Hepatocyte (in vitro differentiated cells): ENCODE results near the gene EFR3B. TPM values are rescaled to one million over a fixed set of nuclear protein-coding genes. Genes with fewer than 3 reads are reported as not detected.

Experiments
- DNase-seq: peaks from one replicate; pipeline ENCODE4 v3.0.0-alpha.2; 2016; ENCODE audit warnings: low spot score
- H2AFZ ChIP-seq: fragments of 200-600 bp; sonication (generic); 2 replicates; pipeline ENCODE4 v1.6.0; 2016; ENCODE audit warnings: antibody characterized with exemption, mild to moderate bottlenecking
- H3K27ac ChIP-seq: fragments of 200-600 bp; sonication (generic); 2 replicates; pipeline ENCODE4 v1.5.1; 2016; ENCODE audit warnings: mild to moderate bottlenecking
- H3K27me3 ChIP-seq: fragments of 200-600 bp; sonication (generic); 2 replicates; pipeline ENCODE4 v1.6.1; 2016
- H3K36me3 ChIP-seq: fragments of 200-600 bp; sonication (generic); replicated peaks from 2 replicates; pipeline ENCODE4 v1.5.1; 2016; ENCODE audit warnings: low read depth; ENCODE audit not compliant: insufficient read depth
- H3K4me1 ChIP-seq: fragments of 200-600 bp; sonication (generic); 2 replicates; pipeline ENCODE4 v1.5.1; 2016; ENCODE audit warnings: mild to moderate bottlenecking, moderate library complexity; ENCODE audit not compliant: insufficient read depth
- H3K4me2 ChIP-seq: fragments of 200-600 bp; sonication (generic); 2 replicates; pipeline ENCODE4 v1.6.0; 2016
- H3K4me3 ChIP-seq: fragments of 200-600 bp; sonication (generic); 2 replicates; pipeline ENCODE4 v1.5.1; 2016; ENCODE audit warnings: mild to moderate bottlenecking
- H3K79me2 ChIP-seq: fragments of 200-600 bp; sonication (generic); 2 replicates; pipeline ENCODE4 v1.6.0; 2017; ENCODE audit warnings: mild to moderate bottlenecking
- H3K9me2 ChIP-seq: fragments of 200-600 bp; sonication (generic); replicated peaks from 2 replicates; pipeline ENCODE4 v1.6.0; 2017; ENCODE audit warnings: mild to moderate bottlenecking; ENCODE audit not compliant: insufficient read depth
- H3K9me3 ChIP-seq: fragments of 200-600 bp; sonication (generic); 2 replicates; pipeline ENCODE4 v1.5.1; 2016; ENCODE audit warnings: low read depth, mild to moderate bottlenecking
- H4K20me1 ChIP-seq: fragments of 200-600 bp; sonication (generic); 2 replicates; pipeline ENCODE4 v1.6.0; 2016; ENCODE audit warnings: mild to moderate bottlenecking; ENCODE audit not compliant: insufficient read depth, poor library complexity, severe bottlenecking
- EZH2 ChIP-seq: fragments of 200-600 bp; sonication (generic); IDR thresholded peaks from 2 replicates; pipeline ENCODE4 v1.6.1; 2016; ENCODE audit warnings: antibody characterized with exemption, mild to moderate bottlenecking, borderline replicate concordance
- EZH2phosphoT487 ChIP-seq: fragments of 200-600 bp; sonication (generic); IDR thresholded peaks from one replicate; pipeline ENCODE4 v1.6.1; 2018; ENCODE audit warnings: antibody characterized with exemption, mild to moderate bottlenecking, low read depth, moderate library complexity; ENCODE audit not compliant: unreplicated experiment, severe bottlenecking
- WGBS: methylation state at CpG from one replicate; pipeline ENCODE4 v1.1.6; 2016; ENCODE audit warnings: low lambda C conversion rate; ENCODE audit errors: missing lambda C conversion rate; 5-methylcytosine and 5-hydroxymethylcytosine counted together
- polyA plus RNA-seq: library from polyadenylated mRNA; unstranded; fragments of >200 nt; fragmentation: Nextera tagmentation; extraction: Ambion mirVana; gene quantifications from 2 replicates; pipeline ENCODE4 v1.2.1, GENCODE V29; 2016
- total RNA-seq: library from RNA; depleted of rRNA; stranded (reverse); fragments of >200 nt; gene quantifications from 2 replicates; pipeline ENCODE4 v1.2.3, GENCODE V29; 2014
- TF ChIP-seq, protein P1 (sequence below): fragments of 200-600 bp; sonication (generic); IDR thresholded peaks from 2 replicates; pipeline ENCODE4 v1.5.1; 2016; ENCODE audit warnings: antibody characterized with exemption, mild to moderate bottlenecking; ENCODE audit not compliant: poor library complexity

Gene EFR3B
- total and polyA plus RNA-seq, 2 experiments from 2014 or later = 1.1 to 2.0 TPM

DNA sequence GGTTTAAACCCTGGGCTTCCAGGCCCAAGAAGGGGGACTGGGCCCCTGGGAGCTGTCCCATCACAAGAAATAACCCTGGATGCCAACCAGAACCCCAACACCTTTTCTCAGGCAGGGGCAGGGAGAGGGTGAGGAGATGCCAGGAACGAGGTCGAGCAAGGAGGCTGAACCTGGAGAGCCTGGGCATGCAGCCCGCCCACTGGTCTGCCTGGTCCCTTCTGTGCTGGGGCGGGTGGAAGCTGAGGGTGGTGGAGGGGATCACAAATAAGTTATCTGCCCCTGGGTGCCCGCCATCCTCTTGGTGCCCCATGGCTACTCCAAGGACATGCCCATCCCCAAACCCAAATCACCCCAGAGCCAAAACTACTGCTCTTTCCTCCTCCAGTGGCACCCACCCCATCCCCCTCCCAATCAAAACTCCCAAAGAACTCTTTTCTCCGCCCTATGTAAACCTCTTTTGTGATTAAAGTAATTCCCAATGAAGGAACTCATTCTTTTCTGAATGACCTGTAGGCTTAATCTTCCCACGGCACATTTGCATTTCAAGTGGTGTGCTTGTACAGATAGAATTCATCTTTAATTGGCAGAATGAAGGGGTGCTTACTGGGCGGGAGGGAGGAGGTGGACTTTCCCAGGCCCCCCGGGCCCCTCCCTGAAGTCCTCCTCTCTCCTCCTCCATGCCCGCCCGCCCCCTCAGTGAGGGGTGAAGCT is 47.9 kb downstream of the EFR3B start:
- no peaks in the 10 kb centered on the region for H3K36me3 ChIP-seq
- 78% methylated on average over 8 of the region's 11 CpGs for WGBS
- no peak for DNase-seq
- no peak overlapping the region for H2AFZ ChIP-seq
- no peaks in the 10 kb centered on the region for H3K9me3 ChIP-seq
- H3K4me2 ChIP-seq = no peak overlapping the region
- H3K27me3 ChIP-seq = no peaks in the 10 kb centered on the region
- no peak overlapping the region for H3K4me3 ChIP-seq
- H3K27ac ChIP-seq = no peak overlapping the region
- H3K4me1 ChIP-seq = no peaks in the 10 kb centered on the region
- TF ChIP-seq EZH2 (no peak), EZH2phosphoT487 (no peak)
- TF ChIP-seq, protein P1, sequence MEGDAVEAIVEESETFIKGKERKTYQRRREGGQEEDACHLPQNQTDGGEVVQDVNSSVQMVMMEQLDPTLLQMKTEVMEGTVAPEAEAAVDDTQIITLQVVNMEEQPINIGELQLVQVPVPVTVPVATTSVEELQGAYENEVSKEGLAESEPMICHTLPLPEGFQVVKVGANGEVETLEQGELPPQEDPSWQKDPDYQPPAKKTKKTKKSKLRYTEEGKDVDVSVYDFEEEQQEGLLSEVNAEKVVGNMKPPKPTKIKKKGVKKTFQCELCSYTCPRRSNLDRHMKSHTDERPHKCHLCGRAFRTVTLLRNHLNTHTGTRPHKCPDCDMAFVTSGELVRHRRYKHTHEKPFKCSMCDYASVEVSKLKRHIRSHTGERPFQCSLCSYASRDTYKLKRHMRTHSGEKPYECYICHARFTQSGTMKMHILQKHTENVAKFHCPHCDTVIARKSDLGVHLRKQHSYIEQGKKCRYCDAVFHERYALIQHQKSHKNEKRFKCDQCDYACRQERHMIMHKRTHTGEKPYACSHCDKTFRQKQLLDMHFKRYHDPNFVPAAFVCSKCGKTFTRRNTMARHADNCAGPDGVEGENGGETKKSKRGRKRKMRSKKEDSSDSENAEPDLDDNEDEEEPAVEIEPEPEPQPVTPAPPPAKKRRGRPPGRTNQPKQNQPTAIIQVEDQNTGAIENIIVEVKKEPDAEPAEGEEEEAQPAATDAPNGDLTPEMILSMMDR = no peak
- no peaks in the 10 kb centered on the region for H3K9me2 ChIP-seq
- H3K79me2 ChIP-seq = no peaks in the 10 kb centered on the region
- no peaks in the 10 kb centered on the region for H4K20me1 ChIP-seq

DNA sequence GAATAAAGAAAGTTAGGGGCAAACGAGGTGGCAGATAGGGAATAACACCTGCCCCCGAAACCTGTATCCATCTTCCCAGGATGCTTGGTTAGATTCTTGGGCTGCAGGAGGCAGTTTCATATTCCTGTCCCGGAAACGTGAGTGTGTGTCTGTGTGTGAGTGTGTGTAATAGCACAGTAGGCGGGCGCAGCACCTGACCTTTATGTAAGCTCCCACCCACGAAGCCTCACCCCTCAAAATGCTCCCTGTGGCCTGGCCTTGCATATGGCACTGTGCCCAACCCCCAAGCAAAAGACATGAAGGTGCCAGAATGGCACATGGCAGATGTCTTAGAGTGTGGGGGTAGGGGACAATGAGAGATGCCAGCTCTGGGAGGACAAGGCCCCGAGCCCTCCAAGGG is 48.9 kb downstream of the EFR3B start:
- Histone ChIP-seq H2AFZ (no peak overlapping the region), H3K9me2 (no peaks in the 10 kb centered on the region), H3K9me3 (no peaks in the 10 kb centered on the region), H3K27ac (no peak overlapping the region), H3K4me3 (no peak overlapping the region), H3K4me1 (no peaks in the 10 kb centered on the region), H3K79me2 (no peaks in the 10 kb centered on the region), H3K36me3 (no peaks in the 10 kb centered on the region), H4K20me1 (no peaks in the 10 kb centered on the region), H3K27me3 (no peaks in the 10 kb centered on the region), H3K4me2 (no peak overlapping the region)
- TF ChIP-seq EZH2 (no peak), EZH2phosphoT487 (no peak)
- TF ChIP-seq, protein P1 = no peak
- 92% methylated on average over 8 of the region's 8 CpGs for WGBS
- DNase-seq = no peak

DNA sequence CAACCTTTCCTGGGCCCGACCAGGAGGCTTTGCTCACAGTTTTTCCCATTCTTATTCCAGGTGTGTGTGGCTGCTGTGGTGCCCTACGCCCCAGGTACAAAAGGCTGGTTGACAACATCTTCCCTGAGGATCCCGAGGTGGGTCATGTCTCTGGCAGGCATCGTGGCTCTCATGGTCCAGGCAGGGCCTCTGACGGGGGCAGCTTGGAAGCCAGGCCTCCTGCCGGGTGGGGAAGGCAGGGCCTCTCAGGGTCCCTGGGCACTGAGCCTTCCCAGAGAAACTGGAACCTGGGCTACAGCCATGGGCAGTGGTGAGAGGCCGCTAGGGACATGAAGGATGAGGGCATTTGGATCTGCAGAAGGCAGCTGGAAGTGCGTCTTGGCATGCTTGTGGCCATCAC is 49.4 kb downstream of the EFR3B start:
- Histone ChIP-seq H3K4me2 (no peak overlapping the region), H3K27ac (no peak overlapping the region), H3K9me3 (no peaks in the 10 kb centered on the region), H4K20me1 (no peaks in the 10 kb centered on the region), H3K4me3 (no peak overlapping the region), H3K27me3 (no peaks in the 10 kb centered on the region), H3K9me2 (no peaks in the 10 kb centered on the region), H3K79me2 (no peaks in the 10 kb centered on the region), H3K4me1 (no peaks in the 10 kb centered on the region), H3K36me3 (no peaks in the 10 kb centered on the region), H2AFZ (no peak overlapping the region)
- WGBS = 94% methylated on average over 8 of the region's 8 CpGs
- no peak for DNase-seq
- TF ChIP-seq, protein P1 = no peak
- no peak for TF ChIP-seq EZH2phosphoT487

DNA sequence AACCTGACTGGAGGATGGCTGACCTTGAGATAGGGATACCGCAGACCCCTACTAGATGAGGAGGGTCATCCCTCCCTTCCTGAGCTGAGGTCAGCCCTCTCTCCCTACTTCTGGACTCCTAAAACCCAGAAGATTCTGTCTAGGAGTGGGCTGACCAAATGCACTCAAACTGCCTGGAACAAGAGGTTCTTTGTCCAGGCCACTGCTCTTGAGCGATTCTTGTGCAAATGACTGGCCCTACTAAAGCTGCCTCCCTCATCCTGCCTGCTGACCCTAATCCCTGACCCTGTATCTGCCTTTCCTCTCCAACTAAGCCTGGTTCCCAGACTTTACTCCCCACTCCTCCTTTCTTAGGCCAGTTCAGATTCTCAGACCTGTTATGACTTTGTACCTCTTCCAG is 56.2 kb downstream of the EFR3B start:
- TF ChIP-seq, protein P1 = no peak
- TF ChIP-seq EZH2 = no peak
- TF ChIP-seq EZH2phosphoT487 = no peak
- H3K27ac ChIP-seq = peak overlapping the region; percentile 81
- H3K27me3 ChIP-seq = no peaks in the 10 kb centered on the region
- no peaks in the 10 kb centered on the region for H4K20me1 ChIP-seq
- no peaks in the 10 kb centered on the region for H3K36me3 ChIP-seq
- peaks cover 9% of the 10 kb centered on the region for H3K4me1 ChIP-seq
- no peaks in the 10 kb centered on the region for H3K9me2 ChIP-seq
- no peaks in the 10 kb centered on the region for H3K79me2 ChIP-seq
- H3K4me2 ChIP-seq = no peak overlapping the region
- no peak for DNase-seq
- H2AFZ ChIP-seq = peak overlapping the region; percentile 49
- 93% methylated on average over 2 of the region's 2 CpGs for WGBS
- no peaks in the 10 kb centered on the region for H3K9me3 ChIP-seq
- no peak overlapping the region for H3K4me3 ChIP-seq
